GM12878 (cell line): ENCODE measurements around the gene SPATA45. TPM values are rescaled to one million over a fixed set of nuclear protein-coding genes. Genes with fewer than 3 reads are reported as not detected.
A peak's percentile ranks its signal among the peaks of the same experiment; 100 is the strongest.

Experiments
- BMI1 ChIP-seq: fragments of 450-650 bp; IDR thresholded peaks from 2 replicates; pipeline ENCODE4 v1.6.1; 2016; ENCODE audit warnings: mild to moderate bottlenecking, moderate library complexity, borderline replicate concordance
- CBX3 ChIP-seq: fragments of 200-600 bp; sonication (generic); IDR thresholded peaks from 2 replicates; pipeline ENCODE4 v1.6.1; 2016; ENCODE audit warnings: low read depth, borderline replicate concordance
- GABPA ChIP-seq: IDR thresholded peaks from 2 replicates; pipeline ENCODE4 v1.6.1; 2014; ENCODE audit warnings: antibody characterized with exemption, low read depth, mild to moderate bottlenecking, inconsistent platforms
- HCFC1 ChIP-seq: fragments of 150-350 bp; IDR thresholded peaks from 2 replicates; pipeline ENCODE4 v1.6.1; 2014; ENCODE audit warnings: low read length
- MEF2B ChIP-seq: fragments of 450-650 bp; IDR thresholded peaks from 2 replicates; pipeline ENCODE4 v1.6.1; 2018; ENCODE audit warnings: mild to moderate bottlenecking, moderate library complexity; ENCODE audit not compliant: partially characterized antibody, poor library complexity, severe bottlenecking
- NR2C1 ChIP-seq: fragments of 450-650 bp; IDR thresholded peaks from 2 replicates; pipeline ENCODE4 v1.6.1; 2017; ENCODE audit warnings: antibody characterized with exemption, mild to moderate bottlenecking, moderate library complexity
- SIX5 ChIP-seq: IDR thresholded peaks from 2 replicates; pipeline ENCODE4 v1.6.1; 2011; ENCODE audit warnings: mild to moderate bottlenecking, low read depth, low read length, moderate library complexity; ENCODE audit not compliant: severe bottlenecking
- SP1 ChIP-seq: IDR thresholded peaks from one replicate; pipeline ENCODE4 v1.6.1; 2011; ENCODE audit warnings: low read depth, low read length
- TAF1 ChIP-seq: IDR thresholded peaks from 2 replicates; pipeline ENCODE4 v1.6.1; 2011; ENCODE audit warnings: mild to moderate bottlenecking, low read depth, low read length, borderline replicate concordance
- TBL1XR1 ChIP-seq: IDR thresholded peaks from 2 replicates; pipeline ENCODE4 v1.6.1; 2012; ENCODE audit warnings: low read depth, low read length, improper control_type of control experiment
- polyA plus RNA-seq, 11 experiments: library from polyadenylated mRNA; depleted of rRNA in 4 of 11; unstranded in 6 of 11; stranded (reverse) in 5 of 11; fragments of >200 nt; fragmentation: Nextera tagmentation in 4 of 11; fragmentation: Illumina TruSeq in 1 of 11; extraction: Ambion mirVana in 4 of 11; extraction: Trizol in 1 of 11; gene quantifications; 1 replicate in 1 of 11; 2 replicates in 10 of 11; pipeline versions ENCODE4 v1.2.1 to v1.2.3, GENCODE V29; 2011 to 2016; ENCODE audit warnings: inconsistent platforms in 2 of 11, missing spikeins in 2 of 11, low read depth in 1 of 11
- total RNA-seq, 4 experiments: library from RNA; depleted of rRNA in 3 of 4; stranded (reverse); fragments of >200 nt in 3 of 4; fragmentation: Illumina TruSeq in 1 of 4; extraction: Trizol in 1 of 4; gene quantifications; 2 replicates each; pipeline versions ENCODE4 v1.2.1 to v1.2.3, GENCODE V29; 2013 to 2021
- TF ChIP-seq, protein P1 (sequence below): fragments of 450-650 bp; IDR thresholded peaks from 2 replicates; pipeline ENCODE4 v1.6.1; 2018; ENCODE audit warnings: borderline replicate concordance, mild to moderate bottlenecking; ENCODE audit not compliant: partially characterized antibody
- TF ChIP-seq, protein P2 (sequence below): IDR thresholded peaks from 2 replicates; pipeline ENCODE4 v1.6.1; 2011; ENCODE audit warnings: mild to moderate bottlenecking, low read depth, low read length, moderate library complexity; ENCODE audit not compliant: insufficient replicate concordance
- TF ChIP-seq, protein P3 (sequence below): fragments of 150-350 bp; IDR thresholded peaks from 2 replicates; pipeline ENCODE4 v1.6.1; 2014; ENCODE audit warnings: mild to moderate bottlenecking, low read depth, low read length
- TF ChIP-seq, protein P4 (sequence below): IDR thresholded peaks from 2 replicates; pipeline ENCODE4 v1.6.1; 2012; ENCODE audit warnings: low read length, inconsistent platforms
- TF ChIP-seq, protein P5 (sequence below): fragments of 450-650 bp; formaldehyde crosslinking; IDR thresholded peaks from 2 replicates; pipeline ENCODE4 v1.4.0; 2020; ENCODE audit warnings: mild to moderate bottlenecking, moderate library complexity
- TF ChIP-seq, protein P6 (sequence below): IDR thresholded peaks from 2 replicates; pipeline ENCODE4 v1.6.1; 2011; ENCODE audit warnings: low read depth, mild to moderate bottlenecking, low read length, moderate library complexity, borderline replicate concordance; ENCODE audit errors: extremely low read depth

The SPATA45 gene
- total and polyA plus RNA-seq, 10 of the 15 experiments (the other 5 are each of a cell fraction or from before 2014, with no cell fraction given), result 0.22 to 0.37 (median 0.31) TPM; not detected in 7

DNA sequence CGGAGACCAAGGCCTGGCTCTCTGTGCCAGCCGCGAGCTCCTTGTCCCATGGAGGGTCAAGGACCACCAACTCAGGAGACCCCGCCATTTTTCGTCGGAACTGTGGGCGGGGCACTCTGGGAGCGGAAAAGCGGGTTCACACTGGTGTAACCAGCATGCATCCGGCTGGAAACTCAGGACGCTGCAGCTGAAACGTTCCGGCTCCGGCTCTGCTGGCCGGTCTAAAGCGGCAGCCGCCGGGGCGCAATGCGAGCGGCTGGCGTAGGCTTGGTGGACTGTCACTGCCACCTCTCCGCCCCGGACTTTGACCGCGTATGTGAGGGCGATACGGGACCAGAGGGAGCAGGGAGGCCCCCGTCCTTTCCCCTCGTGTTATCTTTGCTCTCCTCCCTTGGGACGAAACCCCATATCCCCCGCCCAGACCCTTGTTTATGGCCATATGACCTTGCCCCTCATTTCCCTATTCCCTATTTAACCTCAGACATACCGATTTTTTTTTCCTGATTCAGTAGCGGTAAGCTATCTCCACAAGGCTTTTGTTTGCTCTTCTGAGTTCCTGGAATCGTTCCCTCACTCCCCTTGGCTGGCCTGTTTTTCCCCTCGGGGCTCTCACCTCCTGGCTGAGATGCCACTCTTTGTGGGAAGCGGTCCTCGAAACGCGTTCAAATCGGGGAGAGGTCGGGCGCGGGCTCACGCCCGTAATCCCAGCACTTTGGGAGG, 55.6 kb downstream of the SPATA45 start, which contains the start of the genes NSL1 and TATDN3 (continued):
- TF ChIP-seq, protein P1, sequence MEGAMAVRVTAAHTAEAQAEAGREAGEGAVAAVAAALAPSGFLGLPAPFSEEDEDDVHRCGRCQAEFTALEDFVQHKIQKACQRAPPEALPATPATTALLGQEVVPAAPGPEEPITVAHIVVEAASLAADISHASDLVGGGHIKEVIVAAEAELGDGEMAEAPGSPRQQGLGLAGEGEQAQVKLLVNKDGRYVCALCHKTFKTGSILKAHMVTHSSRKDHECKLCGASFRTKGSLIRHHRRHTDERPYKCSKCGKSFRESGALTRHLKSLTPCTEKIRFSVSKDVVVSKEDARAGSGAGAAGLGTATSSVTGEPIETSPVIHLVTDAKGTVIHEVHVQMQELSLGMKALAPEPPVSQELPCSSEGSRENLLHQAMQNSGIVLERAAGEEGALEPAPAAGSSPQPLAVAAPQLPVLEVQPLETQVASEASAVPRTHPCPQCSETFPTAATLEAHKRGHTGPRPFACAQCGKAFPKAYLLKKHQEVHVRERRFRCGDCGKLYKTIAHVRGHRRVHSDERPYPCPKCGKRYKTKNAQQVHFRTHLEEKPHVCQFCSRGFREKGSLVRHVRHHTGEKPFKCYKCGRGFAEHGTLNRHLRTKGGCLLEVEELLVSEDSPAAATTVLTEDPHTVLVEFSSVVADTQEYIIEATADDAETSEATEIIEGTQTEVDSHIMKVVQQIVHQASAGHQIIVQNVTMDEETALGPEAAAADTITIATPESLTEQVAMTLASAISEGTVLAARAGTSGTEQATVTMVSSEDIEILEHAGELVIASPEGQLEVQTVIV, result no peak
- TF ChIP-seq, protein P2, sequence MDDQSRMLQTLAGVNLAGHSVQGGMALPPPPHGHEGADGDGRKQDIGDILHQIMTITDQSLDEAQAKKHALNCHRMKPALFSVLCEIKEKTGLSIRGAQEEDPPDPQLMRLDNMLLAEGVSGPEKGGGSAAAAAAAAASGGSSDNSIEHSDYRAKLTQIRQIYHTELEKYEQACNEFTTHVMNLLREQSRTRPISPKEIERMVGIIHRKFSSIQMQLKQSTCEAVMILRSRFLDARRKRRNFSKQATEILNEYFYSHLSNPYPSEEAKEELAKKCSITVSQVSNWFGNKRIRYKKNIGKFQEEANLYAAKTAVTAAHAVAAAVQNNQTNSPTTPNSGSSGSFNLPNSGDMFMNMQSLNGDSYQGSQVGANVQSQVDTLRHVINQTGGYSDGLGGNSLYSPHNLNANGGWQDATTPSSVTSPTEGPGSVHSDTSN, result no peak
- TF ChIP-seq BMI1, result no peak
- TF ChIP-seq HCFC1, result peak; percentile 84
- TF ChIP-seq TAF1, result peak; percentile 98
- peak; percentile 74 for TF ChIP-seq SIX5
- TF ChIP-seq CBX3, result no peak
- peak; percentile 89 for TF ChIP-seq SP1
- peak; percentile 89 for TF ChIP-seq NR2C1
- TF ChIP-seq MEF2B, result peak; percentile 87
- TF ChIP-seq, protein P3, sequence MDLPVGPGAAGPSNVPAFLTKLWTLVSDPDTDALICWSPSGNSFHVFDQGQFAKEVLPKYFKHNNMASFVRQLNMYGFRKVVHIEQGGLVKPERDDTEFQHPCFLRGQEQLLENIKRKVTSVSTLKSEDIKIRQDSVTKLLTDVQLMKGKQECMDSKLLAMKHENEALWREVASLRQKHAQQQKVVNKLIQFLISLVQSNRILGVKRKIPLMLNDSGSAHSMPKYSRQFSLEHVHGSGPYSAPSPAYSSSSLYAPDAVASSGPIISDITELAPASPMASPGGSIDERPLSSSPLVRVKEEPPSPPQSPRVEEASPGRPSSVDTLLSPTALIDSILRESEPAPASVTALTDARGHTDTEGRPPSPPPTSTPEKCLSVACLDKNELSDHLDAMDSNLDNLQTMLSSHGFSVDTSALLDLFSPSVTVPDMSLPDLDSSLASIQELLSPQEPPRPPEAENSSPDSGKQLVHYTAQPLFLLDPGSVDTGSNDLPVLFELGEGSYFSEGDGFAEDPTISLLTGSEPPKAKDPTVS, result peak; percentile 84; the same call in 1 of the 2 replicates
- TF ChIP-seq, protein P4, sequence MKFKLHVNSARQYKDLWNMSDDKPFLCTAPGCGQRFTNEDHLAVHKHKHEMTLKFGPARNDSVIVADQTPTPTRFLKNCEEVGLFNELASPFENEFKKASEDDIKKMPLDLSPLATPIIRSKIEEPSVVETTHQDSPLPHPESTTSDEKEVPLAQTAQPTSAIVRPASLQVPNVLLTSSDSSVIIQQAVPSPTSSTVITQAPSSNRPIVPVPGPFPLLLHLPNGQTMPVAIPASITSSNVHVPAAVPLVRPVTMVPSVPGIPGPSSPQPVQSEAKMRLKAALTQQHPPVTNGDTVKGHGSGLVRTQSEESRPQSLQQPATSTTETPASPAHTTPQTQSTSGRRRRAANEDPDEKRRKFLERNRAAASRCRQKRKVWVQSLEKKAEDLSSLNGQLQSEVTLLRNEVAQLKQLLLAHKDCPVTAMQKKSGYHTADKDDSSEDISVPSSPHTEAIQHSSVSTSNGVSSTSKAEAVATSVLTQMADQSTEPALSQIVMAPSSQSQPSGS, result no peak; the same call in 1 of the 2 replicates
- TF ChIP-seq, protein P5, sequence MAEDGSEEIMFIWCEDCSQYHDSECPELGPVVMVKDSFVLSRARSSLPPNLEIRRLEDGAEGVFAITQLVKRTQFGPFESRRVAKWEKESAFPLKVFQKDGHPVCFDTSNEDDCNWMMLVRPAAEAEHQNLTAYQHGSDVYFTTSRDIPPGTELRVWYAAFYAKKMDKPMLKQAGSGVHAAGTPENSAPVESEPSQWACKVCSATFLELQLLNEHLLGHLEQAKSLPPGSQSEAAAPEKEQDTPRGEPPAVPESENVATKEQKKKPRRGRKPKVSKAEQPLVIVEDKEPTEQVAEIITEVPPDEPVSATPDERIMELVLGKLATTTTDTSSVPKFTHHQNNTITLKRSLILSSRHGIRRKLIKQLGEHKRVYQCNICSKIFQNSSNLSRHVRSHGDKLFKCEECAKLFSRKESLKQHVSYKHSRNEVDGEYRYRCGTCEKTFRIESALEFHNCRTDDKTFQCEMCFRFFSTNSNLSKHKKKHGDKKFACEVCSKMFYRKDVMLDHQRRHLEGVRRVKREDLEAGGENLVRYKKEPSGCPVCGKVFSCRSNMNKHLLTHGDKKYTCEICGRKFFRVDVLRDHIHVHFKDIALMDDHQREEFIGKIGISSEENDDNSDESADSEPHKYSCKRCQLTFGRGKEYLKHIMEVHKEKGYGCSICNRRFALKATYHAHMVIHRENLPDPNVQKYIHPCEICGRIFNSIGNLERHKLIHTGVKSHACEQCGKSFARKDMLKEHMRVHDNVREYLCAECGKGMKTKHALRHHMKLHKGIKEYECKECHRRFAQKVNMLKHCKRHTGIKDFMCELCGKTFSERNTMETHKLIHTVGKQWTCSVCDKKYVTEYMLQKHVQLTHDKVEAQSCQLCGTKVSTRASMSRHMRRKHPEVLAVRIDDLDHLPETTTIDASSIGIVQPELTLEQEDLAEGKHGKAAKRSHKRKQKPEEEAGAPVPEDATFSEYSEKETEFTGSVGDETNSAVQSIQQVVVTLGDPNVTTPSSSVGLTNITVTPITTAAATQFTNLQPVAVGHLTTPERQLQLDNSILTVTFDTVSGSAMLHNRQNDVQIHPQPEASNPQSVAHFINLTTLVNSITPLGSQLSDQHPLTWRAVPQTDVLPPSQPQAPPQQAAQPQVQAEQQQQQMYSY (CRISPR knock-in tag), result no peak
- TF ChIP-seq TBL1XR1, result 0 out of 2 replicates have a peak, but pooled peaks have one; percentile 11
- peak; percentile 97 for TF ChIP-seq GABPA
- TF ChIP-seq, protein P6, sequence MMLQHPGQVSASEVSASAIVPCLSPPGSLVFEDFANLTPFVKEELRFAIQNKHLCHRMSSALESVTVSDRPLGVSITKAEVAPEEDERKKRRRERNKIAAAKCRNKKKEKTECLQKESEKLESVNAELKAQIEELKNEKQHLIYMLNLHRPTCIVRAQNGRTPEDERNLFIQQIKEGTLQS, result no peak
